NB4 (cell line): ENCODE data around the gene GPR68.

Experiments used
- MYC ChIP-seq: IDR thresholded peaks from 2 replicates; pipeline ENCODE4 v1.6.1; 2011; ENCODE audit warnings: low read depth, low read length
- POLR2A ChIP-seq: IDR thresholded peaks from 2 replicates; pipeline ENCODE4 v1.6.1; 2011; ENCODE audit warnings: mild to moderate bottlenecking; ENCODE audit not compliant: insufficient read length; ENCODE audit errors: extremely low read depth
- TF ChIP-seq, protein P1 (sequence below): IDR thresholded peaks from one replicate; pipeline ENCODE4 v1.5.1; 2012; ENCODE audit warnings: low read depth, low read length
- TF ChIP-seq, protein P2 (sequence below): IDR thresholded peaks from 2 replicates; pipeline ENCODE4 v1.6.1; 2011; ENCODE audit warnings: low read depth, low read length

DNA sequence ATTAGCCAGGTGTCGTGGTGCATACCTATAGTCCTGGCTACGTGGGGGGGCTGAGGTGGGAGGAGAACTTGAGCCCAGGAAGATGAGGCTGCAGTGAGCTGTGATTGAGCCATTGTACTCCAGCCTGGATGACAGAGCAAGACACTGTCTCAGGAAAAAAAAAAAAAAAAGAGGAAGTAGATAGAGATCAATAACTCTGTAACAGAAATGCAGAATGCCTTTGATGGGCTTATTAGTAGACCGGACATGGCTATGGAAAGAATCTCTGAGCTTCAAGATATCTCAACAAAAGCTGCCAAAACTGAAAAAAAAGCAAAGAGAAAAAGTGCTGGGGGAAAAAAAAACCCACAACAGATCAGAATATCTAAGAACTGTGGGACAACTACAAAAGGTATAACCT lies 37.5 kb downstream of the GPR68 start:
- TF ChIP-seq POLR2A (no peak), MYC (no peak)
- TF ChIP-seq, protein P1, sequence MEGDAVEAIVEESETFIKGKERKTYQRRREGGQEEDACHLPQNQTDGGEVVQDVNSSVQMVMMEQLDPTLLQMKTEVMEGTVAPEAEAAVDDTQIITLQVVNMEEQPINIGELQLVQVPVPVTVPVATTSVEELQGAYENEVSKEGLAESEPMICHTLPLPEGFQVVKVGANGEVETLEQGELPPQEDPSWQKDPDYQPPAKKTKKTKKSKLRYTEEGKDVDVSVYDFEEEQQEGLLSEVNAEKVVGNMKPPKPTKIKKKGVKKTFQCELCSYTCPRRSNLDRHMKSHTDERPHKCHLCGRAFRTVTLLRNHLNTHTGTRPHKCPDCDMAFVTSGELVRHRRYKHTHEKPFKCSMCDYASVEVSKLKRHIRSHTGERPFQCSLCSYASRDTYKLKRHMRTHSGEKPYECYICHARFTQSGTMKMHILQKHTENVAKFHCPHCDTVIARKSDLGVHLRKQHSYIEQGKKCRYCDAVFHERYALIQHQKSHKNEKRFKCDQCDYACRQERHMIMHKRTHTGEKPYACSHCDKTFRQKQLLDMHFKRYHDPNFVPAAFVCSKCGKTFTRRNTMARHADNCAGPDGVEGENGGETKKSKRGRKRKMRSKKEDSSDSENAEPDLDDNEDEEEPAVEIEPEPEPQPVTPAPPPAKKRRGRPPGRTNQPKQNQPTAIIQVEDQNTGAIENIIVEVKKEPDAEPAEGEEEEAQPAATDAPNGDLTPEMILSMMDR: no peak
- TF ChIP-seq, protein P2, sequence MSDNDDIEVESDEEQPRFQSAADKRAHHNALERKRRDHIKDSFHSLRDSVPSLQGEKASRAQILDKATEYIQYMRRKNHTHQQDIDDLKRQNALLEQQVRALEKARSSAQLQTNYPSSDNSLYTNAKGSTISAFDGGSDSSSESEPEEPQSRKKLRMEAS: no peak
